ENCODE measurements around the gene ARSG. TPM values are rescaled to one million over a fixed set of nuclear protein-coding genes. Genes with fewer than 3 reads are reported as not detected.
"Not testable (repeated sequence)": the region's sequence is repeated elsewhere in the genome, so short reads cannot be mapped to it uniquely, and the experiment has no call there.

The ARSG gene
- total RNA-seq, 4 donors from 2014 or later: 2.2 to 5.5 (median 3.5) TPM

DNA sequence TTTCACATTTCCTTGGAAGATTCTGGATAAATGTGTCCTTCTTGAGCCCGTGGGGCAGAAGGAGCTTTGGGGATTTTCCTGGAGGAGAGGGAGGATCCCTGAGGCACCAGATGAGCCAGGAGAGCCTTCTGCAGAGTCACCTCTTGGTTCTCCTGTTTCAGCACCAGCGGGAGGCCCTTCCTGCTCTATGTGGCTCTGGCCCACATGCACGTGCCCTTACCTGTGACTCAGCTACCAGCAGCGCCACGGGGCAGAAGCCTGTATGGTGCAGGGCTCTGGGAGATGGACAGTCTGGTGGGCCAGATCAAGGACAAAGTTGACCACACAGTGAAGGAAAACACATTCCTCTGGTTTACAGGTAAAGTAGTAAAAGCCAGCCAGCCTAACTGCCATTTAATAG lies 77.1 kb downstream of the ARSG start:
- ATAC-seq: no peak
- TF ChIP-seq, protein P1, sequence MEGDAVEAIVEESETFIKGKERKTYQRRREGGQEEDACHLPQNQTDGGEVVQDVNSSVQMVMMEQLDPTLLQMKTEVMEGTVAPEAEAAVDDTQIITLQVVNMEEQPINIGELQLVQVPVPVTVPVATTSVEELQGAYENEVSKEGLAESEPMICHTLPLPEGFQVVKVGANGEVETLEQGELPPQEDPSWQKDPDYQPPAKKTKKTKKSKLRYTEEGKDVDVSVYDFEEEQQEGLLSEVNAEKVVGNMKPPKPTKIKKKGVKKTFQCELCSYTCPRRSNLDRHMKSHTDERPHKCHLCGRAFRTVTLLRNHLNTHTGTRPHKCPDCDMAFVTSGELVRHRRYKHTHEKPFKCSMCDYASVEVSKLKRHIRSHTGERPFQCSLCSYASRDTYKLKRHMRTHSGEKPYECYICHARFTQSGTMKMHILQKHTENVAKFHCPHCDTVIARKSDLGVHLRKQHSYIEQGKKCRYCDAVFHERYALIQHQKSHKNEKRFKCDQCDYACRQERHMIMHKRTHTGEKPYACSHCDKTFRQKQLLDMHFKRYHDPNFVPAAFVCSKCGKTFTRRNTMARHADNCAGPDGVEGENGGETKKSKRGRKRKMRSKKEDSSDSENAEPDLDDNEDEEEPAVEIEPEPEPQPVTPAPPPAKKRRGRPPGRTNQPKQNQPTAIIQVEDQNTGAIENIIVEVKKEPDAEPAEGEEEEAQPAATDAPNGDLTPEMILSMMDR (IDR thresholded peaks at IDR 0.05): no peak
- no peak for TF ChIP-seq POLR2AphosphoS5 (IDR thresholded peaks at IDR 0.05)
- WGBS, 2 donors (ENCODE audit: low coverage in 1 of 2): 67 to 73% methylated on average over 1 to 5 of the region's 5 CpGs
- Histone ChIP-seq H3K27me3 (no peaks in the 10 kb centered on the region), H3K27ac (no peak overlapping the region), H3K36me3 (no peaks in the 10 kb centered on the region), H3K4me3 (no peak overlapping the region), H3K9me3 (no peaks in the 10 kb centered on the region), H3K4me1 (no peaks in the 10 kb centered on the region)

GRCh38 chr17:68375566-68375965 lies 84.3 kb downstream of the ARSG start:
- H3K9me3 ChIP-seq: no peaks in the 10 kb centered on the region
- peaks cover 0 to 29% (median 23%) of the 10 kb centered on the region in 3 donors for H3K4me1 ChIP-seq
- H3K27ac ChIP-seq: no peak overlapping the region
- H3K36me3 ChIP-seq: no peaks in the 10 kb centered on the region
- H3K27me3 ChIP-seq: no peaks in the 10 kb centered on the region
- TF ChIP-seq, protein P1 (IDR thresholded peaks at IDR 0.05): no peak
- TF ChIP-seq POLR2A (IDR thresholded peaks at IDR 0.05) (no peak), EP300 (IDR thresholded peaks at IDR 0.05) (no peak), POLR2AphosphoS5 (IDR thresholded peaks at IDR 0.05) (no peak)
- H3K4me3 ChIP-seq: no peak overlapping the region
- 91 to 92% methylated on average over 7 to 8 of the region's 8 CpGs for WGBS, 2 donors (ENCODE audit: low coverage in 1 of 2)
- no peak for ATAC-seq

- H3K36me3 ChIP-seq, ATAC-seq, H3K4me3 ChIP-seq, H3K9me3 ChIP-seq, H3K27me3 ChIP-seq: not testable (repeated sequence)
- 84 to 100% methylated on average over 2 of the region's 2 CpGs for WGBS, 2 donors (ENCODE audit: low coverage in 1 of 2)
- H3K27ac ChIP-seq: peak overlapping the region in 1 of 4 donors; percentile 91
- H3K4me1 ChIP-seq: peaks cover 0 to 29% (median 23%) of the 10 kb centered on the region in 3 donors
These were observed 84.9 kb downstream of the ARSG start for GRCh38 chr17:68376178-68376577.

DNA sequence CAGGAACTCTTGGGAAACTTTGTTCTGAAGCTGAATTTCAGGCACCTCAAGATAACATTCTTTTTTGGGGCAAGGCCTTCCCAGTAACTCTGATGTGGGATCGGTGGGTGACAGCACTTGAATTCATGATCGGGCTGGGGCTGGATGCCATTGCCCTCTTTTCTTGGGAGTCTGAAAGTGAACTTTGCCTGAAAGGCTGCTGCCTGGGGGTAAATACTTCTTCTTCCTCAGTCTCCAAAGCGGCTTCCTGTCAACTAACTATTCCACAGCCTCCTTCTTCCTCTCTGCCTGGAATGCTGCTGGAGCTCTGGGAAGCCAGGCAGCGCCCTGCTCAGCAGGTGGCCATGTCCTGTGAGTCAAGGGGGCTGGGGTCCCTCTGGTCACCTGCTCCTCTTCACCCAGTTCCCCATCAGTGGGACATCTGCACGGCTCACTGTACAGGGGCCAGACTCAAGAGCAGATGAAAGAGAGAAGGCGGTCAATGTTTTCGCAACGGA lies 86.5 kb downstream of the ARSG start:
- no peaks in the 10 kb centered on the region for H3K9me3 ChIP-seq
- peak overlapping the region in 1 of 2 donors; percentile 30 for H3K4me3 ChIP-seq
- no peaks in the 10 kb centered on the region for H3K36me3 ChIP-seq
- H3K4me1 ChIP-seq: peaks cover 0 to 29% (median 23%) of the 10 kb centered on the region in 3 donors
- no peaks in the 10 kb centered on the region for H3K27me3 ChIP-seq
- no peak for ATAC-seq
- TF ChIP-seq, protein P1 (IDR thresholded peaks at IDR 0.05): no peak
- TF ChIP-seq POLR2A (IDR thresholded peaks at IDR 0.05): peak in 1 of 2 donors; percentile 24
- TF ChIP-seq EP300 (IDR thresholded peaks at IDR 0.05): no peak
- TF ChIP-seq POLR2AphosphoS5 (IDR thresholded peaks at IDR 0.05): no peak
- peak overlapping the region; percentile 30 to 92 (median 90) for H3K27ac ChIP-seq
- 81 to 94% methylated on average over 2 of the region's 8 CpGs for WGBS, 2 donors (ENCODE audit: low coverage in 1 of 2)

GRCh38 chr17:68378268-68379176 lies 87.2 kb downstream of the ARSG start:
- peak; percentile 94 for ATAC-seq
- 30 to 70% methylated on average over 2 to 6 of the region's 21 CpGs for WGBS, 2 donors (ENCODE audit: low coverage in 1 of 2)
- H3K27me3 ChIP-seq: no peaks in the 10 kb centered on the region
- H3K9me3 ChIP-seq: no peaks in the 10 kb centered on the region
- H3K36me3 ChIP-seq: no peaks in the 10 kb centered on the region
- peak in 1 of 2 donors; percentile 36 for TF ChIP-seq POLR2A (IDR thresholded peaks at IDR 0.05)
- TF ChIP-seq, protein P1 (IDR thresholded peaks at IDR 0.05): no peak
- TF ChIP-seq POLR2AphosphoS5 (IDR thresholded peaks at IDR 0.05): peak; percentile 91
- TF ChIP-seq EP300 (IDR thresholded peaks at IDR 0.05): peak; percentile 36
- H3K4me1 ChIP-seq: peaks cover 0 to 32% (median 23%) of the 10 kb centered on the region in 3 donors
- H3K27ac ChIP-seq: peak overlapping the region; percentile 73 to 92 (median 90)
- H3K4me3 ChIP-seq: peak overlapping the region in 1 of 2 donors; percentile 30

Data from gastroesophageal sphincter (tissue), 4 donors.